Globus pallidus (tissue), 1 donor: ENCODE data around the gene NONO.
"Not testable (repeated sequence)": the region's sequence is repeated elsewhere in the genome, so short reads cannot be mapped to it uniquely, and the experiment has no call there.

Experiments
- DNase-seq: peaks from one replicate; pipeline ENCODE4 v3.0.0-alpha.2; 2015; ENCODE audit warnings: low spot score

The NONO gene

GRCh38 chrX:71285929-71286328 lies 2.5 kb downstream of the NONO start:
- DNase-seq: no peak

- no peak for DNase-seq
Measured at GRCh38 chrX:71291381-71291780, 7.9 kb downstream of the NONO start.

- DNase-seq: no peak
Measured at GRCh38 chrX:71292669-71293365, 9.4 kb downstream of the NONO start.

- no peak for DNase-seq
Measured at GRCh38 chrX:71296806-71297205, 13.4 kb downstream of the NONO start.

- DNase-seq: no peak
Measured at GRCh38 chrX:71298119-71298518, 14.7 kb downstream of the NONO start.

GRCh38 chrX:71300064-71300463 lies 16.6 kb downstream of the NONO start:
- DNase-seq: not testable (repeated sequence)

GRCh38 chrX:71300495-71300894 lies 17.1 kb downstream of the NONO start:
- DNase-seq: not testable (repeated sequence)

GRCh38 chrX:71301195-71301924 lies 17.9 kb downstream of the NONO start, which contains the start of gene ITGB1BP2:
ITGB1BP2 (plus strand) TSS chrX:71301750; CDS start chrX:71301807, 57 bp downstream.
- DNase-seq: no peak

GRCh38 chrX:71302461-71303213 lies 19.2 kb downstream of the NONO start:
- DNase-seq: no peak

GRCh38 chrX:71304561-71304960 lies 21.1 kb downstream of the NONO start:
- DNase-seq: no peak

- no peak for DNase-seq
Measured at GRCh38 chrX:71315917-71316316, 32.5 kb downstream of the NONO start.

- DNase-seq: not testable (repeated sequence)
Measured at GRCh38 chrX:71316959-71317358, 33.5 kb downstream of the NONO start.

GRCh38 chrX:71320126-71320525 lies 36.7 kb downstream of the NONO start:
- DNase-seq: no peak

GRCh38 chrX:71321731-71322130 lies 38.3 kb downstream of the NONO start:
- no peak for DNase-seq

- DNase-seq: not testable (repeated sequence)
Measured at GRCh38 chrX:71324452-71324851, 41.0 kb downstream of the NONO start.

- DNase-seq: no peak
Measured at GRCh38 chrX:71326394-71326793, 43.0 kb downstream of the NONO start.

- DNase-seq: not testable (repeated sequence)
Measured at GRCh38 chrX:71349151-71349665, 65.8 kb downstream of the NONO start.

GRCh38 chrX:71349867-71350266 lies 66.4 kb downstream of the NONO start:
- DNase-seq: not testable (repeated sequence)
